Measurements from ENCODE around the gene MEIOSIN.

DNA sequence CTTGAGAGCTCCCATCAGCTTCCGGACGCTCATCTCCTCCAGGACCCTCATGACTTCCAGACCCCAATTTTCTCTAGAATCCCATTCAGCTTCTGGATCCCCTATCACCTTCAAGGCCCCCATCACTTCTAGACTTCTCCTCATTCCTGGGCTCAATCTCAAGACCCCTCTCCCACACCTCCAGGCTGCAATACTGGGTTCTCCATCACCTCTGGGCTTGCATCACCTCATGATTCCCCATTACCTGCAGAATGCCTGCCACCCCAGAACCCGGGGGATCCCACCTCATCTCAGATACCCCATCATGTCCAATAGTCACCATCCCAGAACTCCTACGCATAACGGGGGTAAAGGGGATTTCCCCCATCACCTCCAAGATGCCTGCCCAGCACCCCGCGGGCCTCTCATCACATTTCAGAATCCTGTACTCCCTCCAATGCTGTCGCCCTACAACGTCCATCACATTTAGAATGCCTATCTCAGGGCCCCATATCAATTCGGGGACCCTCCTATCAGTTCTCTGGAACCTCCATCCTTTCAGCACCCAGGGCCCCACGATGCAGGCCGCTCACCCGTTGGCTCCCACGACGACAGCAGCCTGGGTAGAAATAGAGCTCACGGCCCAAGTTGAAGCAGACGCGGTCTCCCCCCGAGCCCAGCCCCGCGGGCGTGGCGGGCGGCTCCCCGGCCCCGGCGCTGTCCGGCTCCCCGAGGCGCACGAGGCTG lies 58.7 kb downstream of the MEIOSIN start:
- TF ChIP-seq, protein P1, sequence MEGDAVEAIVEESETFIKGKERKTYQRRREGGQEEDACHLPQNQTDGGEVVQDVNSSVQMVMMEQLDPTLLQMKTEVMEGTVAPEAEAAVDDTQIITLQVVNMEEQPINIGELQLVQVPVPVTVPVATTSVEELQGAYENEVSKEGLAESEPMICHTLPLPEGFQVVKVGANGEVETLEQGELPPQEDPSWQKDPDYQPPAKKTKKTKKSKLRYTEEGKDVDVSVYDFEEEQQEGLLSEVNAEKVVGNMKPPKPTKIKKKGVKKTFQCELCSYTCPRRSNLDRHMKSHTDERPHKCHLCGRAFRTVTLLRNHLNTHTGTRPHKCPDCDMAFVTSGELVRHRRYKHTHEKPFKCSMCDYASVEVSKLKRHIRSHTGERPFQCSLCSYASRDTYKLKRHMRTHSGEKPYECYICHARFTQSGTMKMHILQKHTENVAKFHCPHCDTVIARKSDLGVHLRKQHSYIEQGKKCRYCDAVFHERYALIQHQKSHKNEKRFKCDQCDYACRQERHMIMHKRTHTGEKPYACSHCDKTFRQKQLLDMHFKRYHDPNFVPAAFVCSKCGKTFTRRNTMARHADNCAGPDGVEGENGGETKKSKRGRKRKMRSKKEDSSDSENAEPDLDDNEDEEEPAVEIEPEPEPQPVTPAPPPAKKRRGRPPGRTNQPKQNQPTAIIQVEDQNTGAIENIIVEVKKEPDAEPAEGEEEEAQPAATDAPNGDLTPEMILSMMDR (IDR thresholded peaks at IDR 0.05): no peak
- no peak for TF ChIP-seq POLR2A (IDR thresholded peaks at IDR 0.05)

Data from heart left ventricle (tissue), 13 donors.